Endothelial cell of umbilical vein (primary cell): ENCODE data around the gene MRPS6. TPM values are rescaled to one million over a fixed set of nuclear protein-coding genes. Genes with fewer than 3 reads are reported as not detected.

ENCODE experiments used
- BruUV-seq: library from RNA; stranded (reverse); fragments of 400-500 nt; replicated peaks from 2 replicates; lab custom pipeline; 2021; lab: Mats Ljungman, UMichigan
- CTCF ChIA-PET: fragments of 300-600, 350-600 bp; sonication (Branson Sonifier 250); formaldehyde crosslinking; loops from one replicate; lab custom pipeline; 2021; ENCODE audit warnings: antibody characterized with exemption, inconsistent platforms; lab: Charles Lee
- POLR2A ChIA-PET: fragments of 300-600, 350-600 bp; sonication (Branson Sonifier 250); formaldehyde crosslinking; loops from one replicate; lab custom pipeline; 2021; ENCODE audit warnings: antibody characterized with exemption, inconsistent platforms; lab: Charles Lee
- DNase-seq: peaks from one replicate; pipeline ENCODE4 v3.0.0-alpha.2; 2011; ENCODE audit warnings: low read depth, low spot score
- FAIRE-seq: peaks from 2 replicates; lab custom pipeline; 2011; peaks lifted over from hg19 to GRCh38; lab: Jason Lieb, UNC
- H2AFZ ChIP-seq: 2 replicates; pipeline ENCODE4 v1.6.0; 2012; ENCODE audit warnings: low read depth, low read length, control low read depth, inconsistent platforms
- H3K27ac ChIP-seq: 2 replicates; pipeline ENCODE4 v1.5.1; 2011; ENCODE audit warnings: low read depth, mild to moderate bottlenecking, control low read depth, low read length, moderate library complexity; ENCODE audit not compliant: insufficient read depth
- H3K27me3 ChIP-seq, 2 experiments: 2 replicates each; pipeline versions ENCODE4 v1.6.0 to v1.6.1; 2011; ENCODE audit warnings: low read length in 2 of 2, mixed read lengths in 1 of 2; ENCODE audit not compliant: control insufficient read depth in 2 of 2, insufficient read depth in 2 of 2
- H3K36me3 ChIP-seq, 2 experiments: 2 replicates in 1 of 2; 3 replicates in 1 of 2; pipeline ENCODE4 v1.5.1; 2011; ENCODE audit warnings: low read length in 2 of 2, mild to moderate bottlenecking in 1 of 2, moderate library complexity in 1 of 2; ENCODE audit not compliant: control insufficient read depth in 2 of 2, insufficient read depth in 2 of 2; ENCODE audit errors: extremely low read depth in 1 of 2
- H3K4me1 ChIP-seq: 3 replicates; pipeline ENCODE4 v1.5.1; 2011; ENCODE audit warnings: mild to moderate bottlenecking, low read length; ENCODE audit not compliant: control insufficient read depth, insufficient read depth; ENCODE audit errors: extremely low read depth
- H3K4me2 ChIP-seq: 2 replicates; pipeline ENCODE4 v1.6.1; 2011; ENCODE audit warnings: low read length, control low read depth, mixed read lengths; ENCODE audit not compliant: insufficient read depth
- H3K4me3 ChIP-seq, 3 experiments: fragments of 200-600 bp in 1 of 3; sonication (generic), shearing (Covaris generic) in 1 of 3; replicated peaks in 1 of 3; 2 replicates each; pipeline ENCODE4 v1.5.1; 2011 to 2016; ENCODE audit warnings: control low read depth in 3 of 3, low read length in 3 of 3, mild to moderate bottlenecking in 2 of 3, inconsistent platforms in 1 of 3, low read depth in 1 of 3, moderate library complexity in 1 of 3; ENCODE audit not compliant: insufficient read depth in 1 of 3
- H3K79me2 ChIP-seq: 2 replicates; pipeline ENCODE4 v1.6.0; 2012; ENCODE audit warnings: low read length, inconsistent platforms; ENCODE audit not compliant: control insufficient read depth, insufficient read depth
- H3K9ac ChIP-seq: replicated peaks from 2 replicates; pipeline ENCODE3; 2011; ENCODE audit warnings: low read length, control low read depth; ENCODE audit not compliant: insufficient read depth; ENCODE audit errors: extremely low read depth
- H3K9me1 ChIP-seq: replicated peaks from 3 replicates; pipeline ENCODE4 v1.6.0; 2011; ENCODE audit warnings: mild to moderate bottlenecking, low read length; ENCODE audit not compliant: control insufficient read depth, insufficient read depth; ENCODE audit errors: extremely low read depth
- H3K9me3 ChIP-seq: replicated peaks from 2 replicates; pipeline ENCODE4 v1.5.1; 2012; ENCODE audit warnings: low read length, inconsistent platforms; ENCODE audit not compliant: control insufficient read depth, insufficient read depth
- H4K20me1 ChIP-seq: replicated peaks from 2 replicates; pipeline ENCODE3; 2011; ENCODE audit warnings: mild to moderate bottlenecking, low read length; ENCODE audit not compliant: control insufficient read depth, insufficient read depth; ENCODE audit errors: extremely low read depth
- CTCF ChIP-seq, 2 donors: IDR thresholded peaks; 1 replicate in 1 of 2; 2 replicates in 1 of 2; pipeline ENCODE4 v1.5.1; 2011; ENCODE audit warnings: low read length in 2 of 2, mild to moderate bottlenecking in 2 of 2, moderate library complexity in 2 of 2, control low read depth in 1 of 2, inconsistent platforms in 1 of 2, low read depth in 1 of 2; ENCODE audit not compliant: insufficient read depth in 1 of 2; ENCODE audit errors: extremely low read depth in 1 of 2
- EZH2 ChIP-seq: IDR thresholded peaks from 2 replicates; pipeline ENCODE4 v1.6.1; 2012; ENCODE audit warnings: borderline replicate concordance, low read depth, mild to moderate bottlenecking, moderate library complexity, low read length, inconsistent platforms; ENCODE audit not compliant: severe bottlenecking
- FOS ChIP-seq: IDR thresholded peaks from 2 replicates; pipeline ENCODE4 v1.6.1; 2011; ENCODE audit warnings: mild to moderate bottlenecking, low read length, moderate library complexity, borderline replicate concordance; ENCODE audit not compliant: insufficient read depth
- GATA2 ChIP-seq: IDR thresholded peaks from 2 replicates; pipeline ENCODE4 v1.7.0; 2011; ENCODE audit warnings: low read depth, mild to moderate bottlenecking, moderate library complexity, mixed read lengths, low read length; ENCODE audit not compliant: insufficient read length, insufficient read depth
- JUN ChIP-seq: IDR thresholded peaks from 2 replicates; pipeline ENCODE4 v1.6.1; 2011; ENCODE audit warnings: borderline replicate concordance, low read depth; ENCODE audit not compliant: insufficient read length, insufficient read depth
- MYC ChIP-seq: IDR thresholded peaks from one replicate; pipeline ENCODE4 v1.6.1; 2011; ENCODE audit warnings: mild to moderate bottlenecking, low read depth, low read length
- POLR2A ChIP-seq: IDR thresholded peaks from 2 replicates; pipeline ENCODE4 v1.6.1; 2012; ENCODE audit warnings: low read depth, mild to moderate bottlenecking, control low read depth, low read length
- dilution Hi-C: fragments of 300-500 bp; cut with MboI; formaldehyde crosslinking; loops from one replicate; pipeline ENCODE4 v1.15.0; 2019; ENCODE audit warnings: low sequenced_read_pairs; ENCODE audit not compliant: extremely low pct_ligation_motif_present
- intact Hi-C: fragments of 100-400 bp; cut with micrococcal nuclease; formaldehyde crosslinking; loops from one replicate; pipeline ENCODE4 v1.10.0; 2022
- polyA plus RNA-seq, 4 experiments: library from polyadenylated mRNA; depleted of rRNA in 3 of 4; stranded (reverse) in 3 of 4; unstranded in 1 of 4; fragments of >200 nt; gene quantifications; 2 replicates each; pipeline versions ENCODE4 v1.2.1 to v1.2.3, GENCODE V29; 2011 to 2012; ENCODE audit warnings: missing spikeins in 1 of 4
- total RNA-seq: library from RNA; stranded (reverse); gene quantifications from 2 replicates; pipeline ENCODE4 v1.2.3, GENCODE V29; 2021
- TF ChIP-seq, protein P1 (sequence below): IDR thresholded peaks from 2 replicates; pipeline ENCODE4 v1.6.1; 2011; ENCODE audit not compliant: insufficient read depth, insufficient read length

MRPS6 gene
- total and polyA plus RNA-seq, 2 donors (not counting 3 experiments of a cell fraction or from before 2014, with no cell fraction given): 19.8 to 37.2 TPM

- CTCF ChIA-PET: no interaction called here
Measured at GRCh38 chr21:34047835-34048234, 25.5 kb upstream of the MRPS6 start.

More at GRCh38 chr21:34047835-34048234, 25.5 kb upstream of the MRPS6 start:
- Histone ChIP-seq H3K9ac (no peak overlapping the region), H2AFZ (no peak overlapping the region), H4K20me1 (no peaks in the 10 kb centered on the region), H3K27ac (no peak overlapping the region), H3K27me3 (peaks cover 12 to 13% of the 10 kb centered on the region in 2 experiments), H3K4me3 (no peak overlapping the region), H3K4me1 (no peaks in the 10 kb centered on the region), H3K79me2 (no peaks in the 10 kb centered on the region), H3K9me1 (no peaks in the 10 kb centered on the region), H3K9me3 (no peaks in the 10 kb centered on the region), H3K4me2 (no peak overlapping the region), H3K36me3 (no peaks in the 10 kb centered on the region)
- dilution Hi-C loops (no loop called here), intact Hi-C loops (no loop called here)
- POLR2A ChIA-PET: no interaction called here
- no TSS peak for BruUV-seq
- FAIRE-seq (no peak), DNase-seq (no peak)
- no peak for TF ChIP-seq FOS
- no peak for TF ChIP-seq EZH2
- TF ChIP-seq, protein P1, sequence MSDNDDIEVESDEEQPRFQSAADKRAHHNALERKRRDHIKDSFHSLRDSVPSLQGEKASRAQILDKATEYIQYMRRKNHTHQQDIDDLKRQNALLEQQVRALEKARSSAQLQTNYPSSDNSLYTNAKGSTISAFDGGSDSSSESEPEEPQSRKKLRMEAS: no peak
- TF ChIP-seq JUN: no peak
- TF ChIP-seq POLR2A: no peak
- no peak for TF ChIP-seq MYC
- TF ChIP-seq CTCF (IDR thresholded peaks at IDR 0.05; ENCODE audit: extremely low read depth in 1 of 2, insufficient read depth in 1 of 2, low read depth in 1 of 2, low read length in 2 of 2): no peak
- no peak for TF ChIP-seq GATA2
